HG03064 (cell line): ENCODE measurements around the gene PDIA5.

Experiments
- ATAC-seq: cut with Tn5 transposase; IDR thresholded peaks from one replicate; pipeline ENCODE4 v1.9.1; 2021; ENCODE audit warnings: low read depth; ENCODE audit not compliant: unreplicated experiment

PDIA5 gene

DNA sequence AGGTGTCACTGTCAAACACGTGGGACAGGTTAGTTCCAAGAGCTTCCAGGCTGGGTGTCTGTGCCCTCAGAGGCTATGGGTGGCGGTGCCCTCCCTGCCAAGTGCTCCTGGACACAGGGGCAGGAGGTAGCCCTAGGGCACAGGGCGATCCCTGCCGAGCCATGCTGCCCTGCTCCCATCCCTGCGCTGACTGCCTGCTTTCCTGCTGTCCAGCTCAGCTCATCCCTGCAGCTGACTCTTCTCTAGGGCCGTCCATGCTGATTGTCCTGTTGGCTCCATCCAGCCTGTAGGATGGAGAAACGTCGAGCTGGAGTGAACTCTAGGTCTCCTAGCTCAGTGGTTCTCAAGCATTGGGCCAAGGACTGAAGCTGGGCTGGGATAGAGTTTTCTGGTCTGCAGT is 3.7 kb downstream of the PDIA5 start:
- no peak for ATAC-seq

DNA sequence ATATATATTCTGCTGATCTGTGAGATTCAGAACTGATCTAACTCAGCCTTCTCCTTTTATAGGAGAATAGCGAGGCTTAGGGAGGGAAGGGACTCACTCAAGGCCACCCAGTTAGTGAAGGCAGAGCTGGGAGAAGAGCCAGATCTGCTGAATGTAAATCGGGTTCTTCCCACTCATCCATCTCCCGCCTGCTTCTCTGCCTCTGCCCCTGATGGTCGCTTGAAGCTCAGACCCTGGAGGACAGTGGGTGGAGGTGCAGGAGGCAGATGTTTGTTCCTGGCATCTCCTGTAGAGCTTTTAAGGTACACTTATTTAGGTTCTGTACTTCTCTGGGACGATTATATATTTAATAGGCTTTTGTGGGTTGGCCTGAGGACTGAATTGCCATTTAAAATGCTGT is 4.3 kb downstream of the PDIA5 start:
- no peak for ATAC-seq

- ATAC-seq = no peak
These were observed 4.8 kb downstream of the PDIA5 start for GRCh38 chr3:123071581-123071980.

- ATAC-seq = no peak
These were observed 5.3 kb downstream of the PDIA5 start for GRCh38 chr3:123072152-123072551.

DNA sequence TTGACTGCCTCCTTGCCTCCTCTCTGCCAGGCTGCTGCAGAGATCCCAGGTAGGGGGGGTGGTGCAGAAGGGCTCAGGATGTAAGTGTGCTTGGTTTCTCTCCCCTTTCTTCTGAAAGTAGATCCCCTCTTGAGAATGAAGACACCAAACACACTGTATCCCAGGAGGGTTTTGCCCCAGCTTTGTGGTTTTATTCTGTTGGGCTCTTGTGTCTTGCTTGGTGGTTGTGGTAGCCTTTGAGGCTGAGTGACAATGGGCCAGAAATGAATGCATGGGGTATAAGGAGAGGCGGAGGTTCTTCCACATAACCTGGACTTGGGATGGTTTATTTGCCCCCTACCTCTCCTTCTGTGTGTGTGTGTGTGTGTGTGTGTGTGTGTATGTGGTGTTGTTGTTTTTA is 5.7 kb downstream of the PDIA5 start:
- no peak for ATAC-seq

DNA sequence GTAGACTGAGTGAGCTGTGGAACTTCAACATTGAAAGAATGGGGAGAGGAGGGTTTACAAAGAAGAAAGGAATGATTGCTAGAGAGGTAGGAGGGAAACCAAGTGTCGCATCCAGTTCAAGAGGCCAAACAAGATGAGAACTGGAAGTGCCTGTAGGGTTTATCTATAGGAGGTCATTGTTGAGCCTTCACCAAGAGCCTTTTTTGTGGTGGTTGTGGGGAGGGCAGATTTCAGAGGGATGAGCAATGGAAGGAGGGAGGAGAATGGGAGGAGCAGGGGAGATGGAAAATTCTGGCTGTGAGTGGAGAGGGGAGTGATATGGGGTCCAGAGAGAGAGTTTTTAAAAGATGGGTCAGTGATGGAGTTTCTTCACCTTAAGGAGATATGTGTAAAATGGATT is 8.5 kb downstream of the PDIA5 start:
- ATAC-seq = no peak

- ATAC-seq = no peak
These were observed 9.3 kb downstream of the PDIA5 start for GRCh38 chr3:123076112-123076495.

DNA sequence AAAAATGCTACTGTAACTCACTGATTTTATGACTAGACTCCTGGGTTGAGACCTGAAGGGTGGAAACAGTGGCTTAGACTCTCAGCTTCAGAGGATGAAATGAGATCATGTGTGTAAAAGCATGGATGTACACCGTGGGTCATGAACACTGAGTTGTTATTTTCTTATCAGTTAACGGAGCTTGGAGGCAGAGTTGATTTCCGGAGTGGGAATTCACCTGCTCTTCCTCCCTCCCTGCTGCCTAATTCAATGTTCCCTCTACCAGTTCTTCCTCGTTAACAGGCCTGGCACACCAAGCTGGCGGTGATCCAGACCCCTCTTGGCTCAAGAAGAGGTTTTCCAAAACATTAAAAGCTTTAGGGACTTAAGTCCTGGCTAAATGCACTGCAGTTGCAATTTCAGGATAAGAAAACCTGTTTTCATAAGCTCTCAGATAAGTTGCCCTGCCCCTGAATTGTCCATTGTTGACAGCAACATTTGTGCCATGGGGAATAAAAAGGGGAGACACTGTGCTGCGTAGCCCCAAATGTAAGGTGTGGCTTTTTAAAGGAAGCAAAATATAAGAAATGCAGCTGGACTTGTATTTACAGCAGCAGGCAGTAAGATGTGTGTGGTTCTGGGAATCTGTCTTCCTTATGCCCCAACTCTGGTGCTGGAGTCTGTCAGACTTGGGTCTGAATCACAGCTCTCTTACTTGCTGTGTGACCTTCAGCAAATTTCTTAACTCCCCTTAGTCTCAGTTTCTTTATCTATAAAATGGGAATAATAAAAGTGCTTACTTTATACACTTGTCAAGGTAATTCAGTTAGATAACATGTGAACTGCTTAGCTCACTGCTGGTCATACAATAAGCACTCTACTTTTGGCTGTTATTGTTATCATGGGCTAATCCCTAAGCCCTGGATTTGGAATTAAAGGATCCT is 9.9 kb downstream of the PDIA5 start:
- ATAC-seq = no peak

DNA sequence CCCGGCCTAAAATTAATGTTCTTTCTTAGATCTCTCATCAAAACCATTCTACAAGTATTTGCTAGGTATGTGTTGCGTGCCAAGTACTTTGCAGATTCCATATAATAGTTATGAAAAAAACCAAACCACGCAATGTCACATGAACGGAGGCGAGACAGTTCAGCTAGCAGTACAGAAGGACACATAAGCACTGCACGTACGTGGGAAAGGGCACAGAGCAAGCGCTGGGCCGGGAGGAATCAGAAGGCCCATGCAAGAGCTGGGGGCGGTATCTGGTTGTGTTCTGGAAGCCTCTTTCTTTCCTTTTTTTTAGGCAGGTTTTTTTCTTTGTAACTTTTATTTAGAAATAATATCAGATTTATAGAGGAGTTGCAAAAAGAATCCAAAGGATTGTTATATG is 11.3 kb downstream of the PDIA5 start:
- no peak for ATAC-seq

- ATAC-seq = no peak
These were observed 14.2 kb downstream of the PDIA5 start for GRCh38 chr3:123080864-123081562.

DNA sequence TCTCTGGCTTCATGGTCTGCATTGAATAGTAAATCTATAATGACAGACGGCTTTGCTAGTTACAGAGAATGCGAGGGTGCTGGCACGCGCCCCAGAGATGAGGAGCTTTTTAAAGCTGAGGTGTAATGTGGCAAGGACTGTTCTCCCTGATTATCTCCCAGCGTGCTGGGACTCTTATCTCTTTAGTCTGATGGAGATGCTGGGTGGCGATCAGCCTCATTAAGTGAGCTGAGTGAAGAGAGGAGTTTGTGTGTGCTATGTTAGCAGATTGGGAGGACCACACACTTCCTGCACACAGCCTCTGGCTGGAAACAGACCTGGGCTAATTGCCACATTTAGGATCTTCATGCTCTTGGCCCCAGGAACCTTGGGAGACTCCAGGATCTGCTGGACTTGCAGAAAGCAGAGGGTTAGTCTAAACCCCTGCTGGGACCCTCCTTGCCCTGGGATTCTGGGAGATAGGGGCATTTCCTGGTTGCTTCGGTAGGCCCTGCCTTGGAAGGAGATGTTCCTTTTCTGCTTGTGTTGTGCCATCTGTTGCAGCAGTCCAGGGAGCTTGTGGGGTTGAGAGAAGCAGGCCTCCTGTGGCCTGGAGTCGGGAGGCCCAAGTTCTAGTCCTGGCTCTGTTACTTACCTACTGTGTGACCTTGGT is 15.0 kb downstream of the PDIA5 start:
- ATAC-seq = no peak

GRCh38 chr3:123082370-123083065 is 15.7 kb downstream of the PDIA5 start:
- ATAC-seq = peak; percentile 76

DNA sequence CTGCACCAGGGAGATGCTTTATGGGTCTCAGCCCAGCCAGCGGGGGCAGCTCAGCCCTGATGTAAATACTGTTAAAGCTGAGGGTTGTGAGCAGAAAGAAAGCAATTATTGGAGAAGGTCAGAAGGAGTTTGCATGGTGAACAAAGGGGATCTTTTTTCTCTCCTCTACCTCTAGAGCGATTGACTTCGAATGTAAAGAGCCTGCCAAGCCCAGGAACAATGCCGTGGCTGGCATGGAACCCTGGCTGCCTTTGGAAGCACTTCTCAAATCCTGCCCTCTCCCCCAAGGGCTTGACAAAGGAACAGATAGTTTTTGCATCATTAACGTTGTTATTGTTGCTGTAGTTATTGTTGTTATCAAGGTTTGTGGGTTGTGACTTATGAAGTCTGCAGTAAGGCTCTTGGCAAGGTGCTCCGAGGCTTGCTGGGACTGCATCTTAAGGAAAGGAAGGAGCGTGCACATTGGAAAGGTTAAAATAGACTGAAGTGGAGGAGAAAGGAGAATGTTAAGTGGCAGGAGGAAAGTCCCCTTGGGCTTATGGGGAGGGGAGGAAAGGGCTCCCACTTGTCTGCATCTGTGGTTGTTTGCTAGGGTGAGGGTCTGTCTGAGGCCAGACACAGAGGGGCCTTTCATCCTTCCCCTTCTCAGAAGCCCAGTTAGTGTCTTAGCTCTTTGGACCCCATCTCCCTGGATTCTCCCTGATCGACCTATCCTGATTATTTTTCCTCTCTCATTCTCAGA is 16.7 kb downstream of the PDIA5 start:
- no peak for ATAC-seq

DNA sequence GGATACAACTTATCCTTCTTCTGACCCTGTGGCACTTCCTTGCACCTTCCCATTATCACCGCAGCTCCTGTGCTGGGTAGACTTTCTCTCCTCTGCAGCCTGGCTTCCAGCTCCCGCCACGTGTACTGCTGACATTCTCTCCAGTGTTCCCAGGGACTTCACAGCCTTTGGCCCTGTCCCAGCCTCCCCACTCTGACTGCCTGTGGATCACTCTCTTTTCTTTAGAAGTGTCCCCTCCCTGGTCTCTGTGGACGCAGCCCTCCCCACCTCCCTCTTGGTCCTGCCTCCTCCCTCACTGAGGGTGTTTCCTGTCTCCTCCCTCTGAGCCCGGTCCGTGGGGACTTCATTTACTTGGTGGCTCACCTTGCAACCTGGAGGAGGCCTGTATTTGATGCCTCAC is 17.4 kb downstream of the PDIA5 start:
- ATAC-seq = no peak

DNA sequence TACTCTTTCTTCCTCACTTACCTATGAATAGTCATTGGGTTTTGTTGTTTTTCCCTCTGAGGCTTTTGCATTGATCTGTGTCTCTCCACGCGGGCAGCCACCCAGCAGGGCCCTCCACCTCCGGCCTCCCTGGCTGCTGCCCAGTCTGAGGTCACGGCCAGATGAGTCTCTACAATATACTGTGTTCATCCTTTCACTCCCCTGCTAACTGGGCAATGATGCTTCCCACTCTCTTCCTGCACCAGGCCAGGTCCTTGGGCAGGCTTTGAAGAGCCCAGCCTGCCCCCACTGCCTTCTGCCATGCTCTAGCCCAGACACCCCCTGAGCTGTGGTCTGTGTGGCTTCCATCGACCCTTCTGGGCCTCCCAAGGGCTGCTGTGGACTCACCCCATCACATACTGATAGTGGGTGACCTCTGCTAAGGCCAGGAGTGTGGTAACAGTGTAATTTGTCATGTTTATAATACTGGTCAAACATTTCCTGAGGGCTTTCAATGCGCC is 18.0 kb downstream of the PDIA5 start:
- no peak for ATAC-seq

GRCh38 chr3:123085293-123085931 is 18.6 kb downstream of the PDIA5 start:
- no peak for ATAC-seq

GRCh38 chr3:123085932-123086627 is 19.3 kb downstream of the PDIA5 start:
- no peak for ATAC-seq

GRCh38 chr3:123088387-123088786 is 21.6 kb downstream of the PDIA5 start:
- no peak for ATAC-seq
